Measurements from ENCODE around the gene DENND1C. TPM values are rescaled to one million over a fixed set of nuclear protein-coding genes. Genes with fewer than 3 reads are reported as not detected.

The DENND1C gene
- total RNA-seq, 2 experiments from 2014 or later, result 111 to 118 TPM

- Mint-ChIP-seq H3K4me3 (no peak overlapping the region), H3K9me3 (no peaks in the 10 kb centered on the region), H3K36me3 (ENCODE audit: low read depth) (peaks cover 14% of the 10 kb centered on the region), H3K27me3 (no peaks in the 10 kb centered on the region), H3K4me1 (ENCODE audit: low read depth) (peaks cover 36% of the 10 kb centered on the region), H3K27ac (no peak overlapping the region)
- POLR2A ChIA-PET, result interaction anchor here (3.3 kb wide), 1 partner anchor 66 kb away, joined by 53 read pairs; the partner anchor contains the start of gene CLPP
- CTCF ChIA-PET, result no interaction called here
- H3K27me3 ChIP-seq (ENCODE audit: control insufficient read depth in 1 of 2, insufficient read depth in 2 of 2, low read length in 2 of 2), result no peaks in the 10 kb centered on the region
- TF ChIP-seq CTCF (IDR thresholded peaks at IDR 0.05), result no peak
- H3K27ac ChIP-seq (ENCODE audit: low read depth in 1 of 2, low read length in 2 of 2), result no peak overlapping the region
- DNase-seq, result peak in 1 of 14 experiments; percentile 36
- peaks cover 0 to 6% of the 10 kb centered on the region in 2 experiments for H3K9me3 ChIP-seq (ENCODE audit: control insufficient read depth in 1 of 2, insufficient read depth in 1 of 2, low read length in 2 of 2)
- intact Hi-C loops (cut with DNase I, micrococcal nuclease), result no loop called here
- no peak overlapping the region for H3K4me3 ChIP-seq (ENCODE audit: low read length)
- peaks cover 39% of the 10 kb centered on the region for H3K4me1 ChIP-seq (ENCODE audit: insufficient read depth, low read length)
- ATAC-seq (ENCODE audit: poor library complexity), result no peak
- peaks cover 3% of the 10 kb centered on the region for H3K36me3 ChIP-seq (ENCODE audit: insufficient read depth, low read length)
These were observed 54.5 kb downstream of the DENND1C start for GRCh38 chr19:6427131-6427530.

- peaks cover 25% of the 10 kb centered on the region for H3K36me3 Mint-ChIP-seq (ENCODE audit: low read depth)
- POLR2A ChIA-PET, result interaction anchor here (1.4 to 3.6 kb wide), 9 partner anchors 28 to 644 kb away, joined by 3 to 53 read pairs (median 10); partner anchors contain the start of genes ALKBH7, CLPP, DENND1C and GTF2F1
- DNase-seq (peak in 3 of 14 experiments; percentile 10 to 56 (median 28)), ATAC-seq (ENCODE audit: poor library complexity) (no peak)
- peaks cover 37% of the 10 kb centered on the region for H3K4me1 Mint-ChIP-seq (ENCODE audit: low read depth)
- peaks cover 48% of the 10 kb centered on the region for H3K4me1 ChIP-seq (ENCODE audit: insufficient read depth, low read length)
- H3K9me3 Mint-ChIP-seq, result no peaks in the 10 kb centered on the region
- H3K4me3 Mint-ChIP-seq, result peak overlapping the region; percentile 90
- peak overlapping the region; percentile 75 to 87 for H3K27ac ChIP-seq (ENCODE audit: low read depth in 1 of 2, low read length in 2 of 2)
- peaks cover 0 to 6% of the 10 kb centered on the region in 2 experiments for H3K9me3 ChIP-seq (ENCODE audit: control insufficient read depth in 1 of 2, insufficient read depth in 1 of 2, low read length in 2 of 2)
- H3K27me3 ChIP-seq (ENCODE audit: control insufficient read depth in 1 of 2, insufficient read depth in 2 of 2, low read length in 2 of 2), result no peaks in the 10 kb centered on the region
- TF ChIP-seq CTCF (IDR thresholded peaks at IDR 0.05), result no peak
- H3K27ac Mint-ChIP-seq, result peak overlapping the region; percentile 81
- H3K36me3 ChIP-seq (ENCODE audit: insufficient read depth, low read length), result peaks cover 15% of the 10 kb centered on the region
- H3K27me3 Mint-ChIP-seq, result no peaks in the 10 kb centered on the region
- intact Hi-C loops (cut with DNase I, micrococcal nuclease), result loop anchor here (1.0 to 2.0 kb wide), 4 partner anchors 33 to 54 kb away; partner anchors contain the start of genes ALKBH7 (in 2 of the 2) and GTF2F1 (in 1 of the 2)
- CTCF ChIA-PET, result no interaction called here
- peak overlapping the region; percentile 46 for H3K4me3 ChIP-seq (ENCODE audit: low read length)
These were observed 55.6 kb downstream of the DENND1C start for GRCh38 chr19:6425732-6426620.

GRCh38 chr19:6424939-6425731 lies 56.5 kb downstream of the DENND1C start:
- Mint-ChIP-seq H3K4me3 (peak overlapping the region; percentile 90), H3K9me3 (no peaks in the 10 kb centered on the region), H3K36me3 (ENCODE audit: low read depth) (peaks cover 34% of the 10 kb centered on the region), H3K27ac (peak overlapping the region; percentile 81), H3K27me3 (no peaks in the 10 kb centered on the region), H3K4me1 (ENCODE audit: low read depth) (peaks cover 37% of the 10 kb centered on the region)
- Histone ChIP-seq H3K36me3 (ENCODE audit: insufficient read depth, low read length) (peaks cover 23% of the 10 kb centered on the region), H3K27me3 (ENCODE audit: control insufficient read depth in 1 of 2, insufficient read depth in 2 of 2, low read length in 2 of 2) (no peaks in the 10 kb centered on the region), H3K27ac (ENCODE audit: low read depth in 1 of 2, low read length in 2 of 2) (peak overlapping the region; percentile 75 to 87), H3K9me3 (ENCODE audit: control insufficient read depth in 1 of 2, insufficient read depth in 1 of 2, low read length in 2 of 2) (peaks cover 0 to 6% of the 10 kb centered on the region in 2 experiments), H3K4me3 (ENCODE audit: low read length) (peak overlapping the region; percentile 46), H3K4me1 (ENCODE audit: insufficient read depth, low read length) (peaks cover 48% of the 10 kb centered on the region)
- CTCF ChIA-PET, result no interaction called here
- intact Hi-C loops (cut with DNase I, micrococcal nuclease), result loop anchor here (1.0 to 2.0 kb wide), 5 partner anchors 32 to 79 kb away; partner anchors contain the start of genes ALKBH7 (in 2 of the 2) and GTF2F1 (in 2 of the 2)
- ATAC-seq (ENCODE audit: poor library complexity) (peak; percentile 83), DNase-seq (peak; percentile 96 to 100 (median 98))
- POLR2A ChIA-PET, result interaction anchor here (0.6 to 3.6 kb wide), 21 partner anchors 13 to 1518 kb away, joined by 3 to 53 read pairs (median 4); partner anchors contain the start of genes ALKBH7, CLPP, DENND1C and GPR108
- TF ChIP-seq CTCF (IDR thresholded peaks at IDR 0.05), result no peak

Measured in CD4-positive, alpha-beta T cell (primary cell).